Subcutaneous abdominal adipose tissue (tissue), 5 donors: ENCODE measurements around the gene SVOP.
"Not testable (repeated sequence)": the region's sequence is repeated elsewhere in the genome, so short reads cannot be mapped to it uniquely, and the experiment has no call there.

Source experiments
- H3K27ac ChIP-seq: one replicate; pipeline ENCODE4 v1.7.0; 2013; ENCODE audit warnings: low read depth, mild to moderate bottlenecking, inconsistent platforms, low read length, moderate library complexity
- H3K27me3 ChIP-seq, 5 donors: one replicate each; pipeline ENCODE4 v1.7.0; 2013; ENCODE audit warnings: low read length in 5 of 5, inconsistent platforms in 1 of 5; ENCODE audit not compliant: control insufficient read depth in 5 of 5, insufficient read depth in 4 of 5
- H3K36me3 ChIP-seq, 5 donors: one replicate each; pipeline ENCODE4 v1.7.0; 2013; ENCODE audit warnings: low read length in 5 of 5; ENCODE audit not compliant: control insufficient read depth in 5 of 5, insufficient read depth in 5 of 5
- H3K4me1 ChIP-seq, 5 donors: one replicate each; pipeline ENCODE4 v1.7.0; 2013; ENCODE audit warnings: low read length in 5 of 5, mild to moderate bottlenecking in 3 of 5, moderate library complexity in 1 of 5; ENCODE audit not compliant: control insufficient read depth in 5 of 5, insufficient read depth in 5 of 5
- H3K4me3 ChIP-seq, 5 donors: one replicate each; pipeline ENCODE4 v1.7.0; 2013; ENCODE audit warnings: low read length in 5 of 5, low read depth in 1 of 5
- H3K9ac ChIP-seq, 5 donors: one replicate each; pipeline ENCODE4 v1.7.0; 2013; ENCODE audit warnings: low read length in 5 of 5, mild to moderate bottlenecking in 4 of 5, moderate library complexity in 3 of 5
- H3K9me3 ChIP-seq, 5 donors: one replicate each; pipeline ENCODE4 v1.7.0; 2013; ENCODE audit warnings: low read length in 5 of 5; ENCODE audit not compliant: control insufficient read depth in 5 of 5
- donor health status: healthy.
- donor health status: healthy.
- donor health status: healthy.
- donor health status: healthy.
- donor health status: healthy.

The SVOP gene

GRCh38 chr12:109054124-109054513 is 33.3 kb upstream of the SVOP start:
- H3K9ac ChIP-seq, result peak overlapping the region in 3 of 5 donors; percentile 97 to 99 (median 98)

GRCh38 chr12:109053382-109054123 is 32.7 kb upstream of the SVOP start:
- H3K9me3 ChIP-seq, result no peaks in the 10 kb centered on the region
- H3K36me3 ChIP-seq, result peaks cover 5 to 11% (median 7%) of the 10 kb centered on the region in 5 donors
- peak overlapping the region; percentile 89 to 97 (median 94) for H3K4me3 ChIP-seq
- H3K9ac ChIP-seq, result peak overlapping the region; percentile 29 to 99 (median 98)
- H3K27ac ChIP-seq, result peak overlapping the region; percentile 93
- H3K27me3 ChIP-seq, result no peaks in the 10 kb centered on the region
- H3K4me1 ChIP-seq, result peaks cover 0 to 49% (median 33%) of the 10 kb centered on the region in 5 donors

More at GRCh38 chr12:109054124-109054513, 33.3 kb upstream of the SVOP start:
- peaks cover 5 to 17% (median 7%) of the 10 kb centered on the region in 5 donors for H3K36me3 ChIP-seq
- not testable (repeated sequence) for H3K27me3 ChIP-seq, H3K9me3 ChIP-seq
- peaks cover 0 to 48% (median 33%) of the 10 kb centered on the region in 5 donors for H3K4me1 ChIP-seq
- peak overlapping the region in 3 of 5 donors; percentile 22 to 97 (median 90) for H3K4me3 ChIP-seq
- peak overlapping the region; percentile 93 for H3K27ac ChIP-seq

GRCh38 chr12:109052414-109053323 is 31.8 kb upstream of the SVOP start, which contains the start of gene USP30:
Gene USP30 (plus strand): TSS chr12:109052576. CDS start chr12:109052679, 103 bp downstream.
- peaks cover 0 to 45% (median 31%) of the 10 kb centered on the region in 5 donors for H3K4me1 ChIP-seq
- no peaks in the 10 kb centered on the region for H3K27me3 ChIP-seq
- H3K27ac ChIP-seq, result peak within 1 kb of the TSS; percentile 93
- H3K36me3 ChIP-seq, result peaks cover 0 to 5% (median 3%) of the 10 kb centered on the region in 5 donors
- peak within 1 kb of the TSS; percentile 89 to 97 (median 94) for H3K4me3 ChIP-seq
- no peaks in the 10 kb centered on the region for H3K9me3 ChIP-seq
- H3K9ac ChIP-seq, result peak within 1 kb of the TSS; percentile 97 to 99 (median 98)

- Histone ChIP-seq H3K4me3 (peak overlapping the region; percentile 78 to 97 (median 90)), H3K36me3 (peaks cover 0 to 5% (median 0%) of the 10 kb centered on the region in 5 donors), H3K9me3 (no peaks in the 10 kb centered on the region)
Observed at GRCh38 chr12:109052097-109052413, 31.2 kb upstream of the SVOP start.

GRCh38 chr12:109049794-109050193 is 28.9 kb upstream of the SVOP start:
- H3K9ac ChIP-seq, H3K36me3 ChIP-seq, H3K27me3 ChIP-seq, H3K27ac ChIP-seq, H3K9me3 ChIP-seq, H3K4me3 ChIP-seq: not testable (repeated sequence)
- H3K4me1 ChIP-seq, result peaks cover 0 to 39% (median 31%) of the 10 kb centered on the region in 5 donors

More at GRCh38 chr12:109052097-109052413, 31.2 kb upstream of the SVOP start:
- Histone ChIP-seq H3K27ac (peak overlapping the region; percentile 93), H3K4me1 (peaks cover 0 to 41% (median 31%) of the 10 kb centered on the region in 5 donors), H3K9ac (peak overlapping the region in 4 of 5 donors; percentile 97 to 99 (median 98)), H3K27me3 (no peaks in the 10 kb centered on the region)

- peak overlapping the region; percentile 55 for H3K27ac ChIP-seq
- not testable (repeated sequence) for H3K9me3 ChIP-seq, H3K27me3 ChIP-seq, H3K36me3 ChIP-seq, H3K9ac ChIP-seq, H3K4me3 ChIP-seq
- peaks cover 0 to 30% (median 26%) of the 10 kb centered on the region in 5 donors for H3K4me1 ChIP-seq
Observed at GRCh38 chr12:109048706-109049105, 27.8 kb upstream of the SVOP start.

GRCh38 chr12:109047081-109047805 is 26.4 kb upstream of the SVOP start:
- Histone ChIP-seq H3K36me3 (no peaks in the 10 kb centered on the region), H3K27ac (no peak overlapping the region), H3K27me3 (no peaks in the 10 kb centered on the region), H3K4me1 (peaks cover 0 to 21% (median 15%) of the 10 kb centered on the region in 5 donors), H3K4me3 (no peak overlapping the region), H3K9me3 (no peaks in the 10 kb centered on the region), H3K9ac (no peak overlapping the region)

- Histone ChIP-seq H3K27ac (no peak overlapping the region), H3K27me3 (no peaks in the 10 kb centered on the region), H3K36me3 (no peaks in the 10 kb centered on the region), H3K4me3 (no peak overlapping the region), H3K9ac (no peak overlapping the region), H3K9me3 (peaks cover 3 to 8% (median 5%) of the 10 kb centered on the region in 5 donors), H3K4me1 (peaks cover 0 to 9% (median 7%) of the 10 kb centered on the region in 5 donors)
Observed at GRCh38 chr12:109044241-109044640, 23.4 kb upstream of the SVOP start.

- Histone ChIP-seq H3K4me3 (no peak overlapping the region), H3K4me1 (no peaks in the 10 kb centered on the region), H3K27me3 (no peaks in the 10 kb centered on the region), H3K9me3 (peaks cover 3 to 12% (median 10%) of the 10 kb centered on the region in 5 donors), H3K36me3 (no peaks in the 10 kb centered on the region), H3K9ac (no peak overlapping the region), H3K27ac (no peak overlapping the region)
Observed at GRCh38 chr12:109036975-109037374, 16.1 kb upstream of the SVOP start.
